Smooth muscle cell (in vitro differentiated cells): ENCODE measurements around the gene LRRC25. TPM values are rescaled to one million over a fixed set of nuclear protein-coding genes. Genes with fewer than 3 reads are reported as not detected.

Experiments used
- DNase-seq: peaks from one replicate; lab custom pipeline; 2025; ENCODE audit not compliant: unreplicated experiment; lab: John Stamatoyannopoulos, UW
- H2AFZ ChIP-seq: fragments of 200-600 bp; sonication (generic); 2 replicates; pipeline ENCODE4 v1.6.0; 2016; ENCODE audit warnings: antibody characterized with exemption, low read depth, mild to moderate bottlenecking
- H3F3A ChIP-seq: fragments of 200-600 bp; sonication (generic); 2 replicates; pipeline ENCODE4 v1.6.0; 2017; ENCODE audit warnings: antibody characterized with exemption, low read depth
- H3K27ac ChIP-seq: fragments of 200-600 bp; sonication (generic); 2 replicates; pipeline ENCODE4 v1.5.1; 2016; ENCODE audit warnings: low read depth, mild to moderate bottlenecking
- H3K27me3 ChIP-seq: fragments of 200-600 bp; sonication (generic); 2 replicates; pipeline ENCODE4 v1.6.1; 2016; ENCODE audit warnings: low read depth, mild to moderate bottlenecking
- H3K36me3 ChIP-seq: fragments of 200-600 bp; sonication (generic); 2 replicates; pipeline ENCODE4 v1.5.1; 2016; ENCODE audit warnings: low read depth
- H3K4me1 ChIP-seq: fragments of 200-600 bp; sonication (generic); 2 replicates; pipeline ENCODE4 v1.5.1; 2016; ENCODE audit warnings: low read depth
- H3K4me2 ChIP-seq: fragments of 200-600 bp; sonication (generic); 2 replicates; pipeline ENCODE4 v1.6.0; 2016; ENCODE audit warnings: mild to moderate bottlenecking
- H3K4me3 ChIP-seq: fragments of 200-600 bp; sonication (generic); 2 replicates; pipeline ENCODE4 v1.5.1; 2016; ENCODE audit warnings: mild to moderate bottlenecking
- H3K79me2 ChIP-seq: fragments of 200-600 bp; sonication (generic); 2 replicates; pipeline ENCODE4 v1.6.0; 2016; ENCODE audit warnings: low read depth, mild to moderate bottlenecking
- H3K9ac ChIP-seq: fragments of 200-600 bp; sonication (generic); 2 replicates; pipeline ENCODE4 v1.6.0; 2016; ENCODE audit warnings: low read depth
- H3K9me3 ChIP-seq: fragments of 200-600 bp; sonication (generic); replicated peaks from 2 replicates; pipeline ENCODE4 v1.5.1; 2016; ENCODE audit warnings: low read depth
- H4K20me1 ChIP-seq: fragments of 200-600 bp; sonication (generic); 2 replicates; pipeline ENCODE4 v1.6.0; 2016; ENCODE audit warnings: low read depth
- WGBS: methylation state at CpG from one replicate; pipeline ENCODE4 v1.1.7; 2016; ENCODE audit warnings: low lambda C conversion rate; 5-methylcytosine and 5-hydroxymethylcytosine counted together
- polyA plus RNA-seq: library from polyadenylated mRNA; unstranded; fragments of >200 nt; fragmentation: Nextera tagmentation; extraction: Ambion mirVana; gene quantifications from 2 replicates; pipeline ENCODE4 v1.2.1, GENCODE V29; 2016
- total RNA-seq: library from RNA; depleted of rRNA; stranded (reverse); fragments of >200 nt; gene quantifications from 2 replicates; pipeline ENCODE4 v1.2.3, GENCODE V29; 2014
- TF ChIP-seq, protein P1 (sequence below): fragments of 200-600 bp; sonication (generic); IDR thresholded peaks from 2 replicates; pipeline ENCODE4 v1.5.1; 2017; ENCODE audit warnings: borderline replicate concordance, mild to moderate bottlenecking, antibody characterized with exemption; ENCODE audit not compliant: insufficient read depth, poor library complexity, severe bottlenecking

The LRRC25 gene
- total and polyA plus RNA-seq, 2 experiments from 2014 or later = 0.34 TPM; not detected in 1

DNA sequence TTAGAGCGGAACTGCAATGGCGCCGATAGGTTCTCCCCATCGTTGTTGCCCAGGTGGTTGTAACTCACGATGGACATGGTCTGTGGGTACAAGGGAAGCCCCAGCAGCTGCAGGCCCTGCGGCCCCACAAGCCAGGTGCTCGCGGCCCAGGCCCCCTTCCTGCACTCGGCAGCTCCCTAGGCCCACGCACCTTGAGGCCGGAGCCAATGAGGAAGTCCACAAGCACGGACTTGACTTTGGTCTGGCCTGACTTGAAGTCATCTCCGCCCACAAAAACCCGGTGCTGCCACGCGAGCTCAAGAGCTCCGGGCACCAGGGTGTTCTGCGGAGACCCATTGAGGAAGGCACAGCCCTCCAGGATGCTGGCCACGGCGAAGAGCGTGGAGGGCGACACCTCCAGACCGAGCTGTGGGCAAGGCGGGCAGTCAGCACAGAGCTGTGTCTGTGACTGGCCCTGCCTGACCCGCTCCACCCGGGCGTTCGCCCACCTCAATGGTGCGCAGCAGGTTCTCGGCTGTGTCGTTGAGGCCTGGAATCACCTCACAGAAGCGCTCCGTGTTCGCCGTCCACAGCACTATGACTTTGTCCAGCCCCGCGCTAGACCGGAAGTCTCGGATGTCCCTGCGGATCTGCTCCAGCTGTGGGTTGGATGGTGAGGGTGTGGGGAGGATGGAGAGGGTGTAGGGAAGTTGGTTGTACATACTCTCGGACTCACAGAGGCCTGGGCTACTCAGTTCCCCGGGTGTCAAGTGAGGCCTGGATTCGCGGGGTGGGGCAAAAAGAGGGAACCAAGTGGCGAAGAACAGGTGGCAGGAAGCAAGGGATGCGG lies 38.6 kb upstream of the LRRC25 start:
- no peaks in the 10 kb centered on the region for H3K27me3 ChIP-seq
- peaks cover 14% of the 10 kb centered on the region for H4K20me1 ChIP-seq
- no peaks in the 10 kb centered on the region for H3K9me3 ChIP-seq
- H3K36me3 ChIP-seq = no peaks in the 10 kb centered on the region
- TF ChIP-seq, protein P1, sequence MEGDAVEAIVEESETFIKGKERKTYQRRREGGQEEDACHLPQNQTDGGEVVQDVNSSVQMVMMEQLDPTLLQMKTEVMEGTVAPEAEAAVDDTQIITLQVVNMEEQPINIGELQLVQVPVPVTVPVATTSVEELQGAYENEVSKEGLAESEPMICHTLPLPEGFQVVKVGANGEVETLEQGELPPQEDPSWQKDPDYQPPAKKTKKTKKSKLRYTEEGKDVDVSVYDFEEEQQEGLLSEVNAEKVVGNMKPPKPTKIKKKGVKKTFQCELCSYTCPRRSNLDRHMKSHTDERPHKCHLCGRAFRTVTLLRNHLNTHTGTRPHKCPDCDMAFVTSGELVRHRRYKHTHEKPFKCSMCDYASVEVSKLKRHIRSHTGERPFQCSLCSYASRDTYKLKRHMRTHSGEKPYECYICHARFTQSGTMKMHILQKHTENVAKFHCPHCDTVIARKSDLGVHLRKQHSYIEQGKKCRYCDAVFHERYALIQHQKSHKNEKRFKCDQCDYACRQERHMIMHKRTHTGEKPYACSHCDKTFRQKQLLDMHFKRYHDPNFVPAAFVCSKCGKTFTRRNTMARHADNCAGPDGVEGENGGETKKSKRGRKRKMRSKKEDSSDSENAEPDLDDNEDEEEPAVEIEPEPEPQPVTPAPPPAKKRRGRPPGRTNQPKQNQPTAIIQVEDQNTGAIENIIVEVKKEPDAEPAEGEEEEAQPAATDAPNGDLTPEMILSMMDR = no peak
- H3K9ac ChIP-seq = no peak overlapping the region
- peak overlapping the region; percentile 57 for H3K4me3 ChIP-seq
- H3F3A ChIP-seq = peaks cover 25% of the 10 kb centered on the region
- H3K27ac ChIP-seq = no peak overlapping the region
- peaks cover 36% of the 10 kb centered on the region for H3K4me1 ChIP-seq
- peak overlapping the region; percentile 91 for H3K4me2 ChIP-seq
- no peak overlapping the region for H2AFZ ChIP-seq
- WGBS = 94% methylated on average over 46 of the region's 46 CpGs
- no peak for DNase-seq
- H3K79me2 ChIP-seq = peaks cover 7% of the 10 kb centered on the region

DNA sequence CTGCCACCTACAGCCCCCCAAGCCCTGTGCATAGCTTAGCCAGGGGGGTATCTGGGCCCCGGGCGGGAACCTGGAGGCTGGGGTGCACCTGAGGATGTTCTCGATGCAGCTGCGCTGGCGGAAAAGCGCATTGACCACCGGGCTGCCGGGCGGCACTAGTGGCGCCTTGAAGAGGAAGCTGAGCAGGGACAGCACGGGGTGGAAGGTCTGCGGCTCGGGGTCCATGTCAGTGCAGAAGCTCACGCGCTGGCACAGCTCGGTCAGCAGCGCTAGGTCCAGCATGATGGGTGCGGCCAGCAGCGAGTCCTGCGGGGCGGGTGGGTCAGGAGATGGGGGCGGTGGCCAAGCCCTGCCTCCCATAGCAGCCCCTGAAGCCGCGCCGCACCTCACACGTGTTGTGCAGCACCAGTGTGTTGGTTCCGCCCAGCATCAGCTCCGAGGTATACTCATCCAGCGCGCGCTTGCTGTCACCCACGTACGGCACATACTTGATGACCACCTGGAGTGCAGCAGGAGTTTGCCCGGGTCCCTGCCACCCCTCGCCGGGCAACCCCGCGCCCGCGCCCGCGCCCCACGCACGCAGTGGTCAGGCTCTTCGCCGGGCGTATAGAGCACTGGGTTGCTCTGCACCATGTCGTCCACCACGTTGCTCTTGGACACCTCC lies 37.9 kb upstream of the LRRC25 start:
- Histone ChIP-seq H3K27me3 (no peaks in the 10 kb centered on the region), H4K20me1 (peaks cover 14% of the 10 kb centered on the region), H3K27ac (no peak overlapping the region), H3K4me1 (peaks cover 36% of the 10 kb centered on the region), H3K4me3 (no peak overlapping the region), H3K79me2 (peaks cover 7% of the 10 kb centered on the region), H3K9me3 (no peaks in the 10 kb centered on the region), H2AFZ (no peak overlapping the region), H3K36me3 (no peaks in the 10 kb centered on the region), H3K9ac (no peak overlapping the region), H3F3A (peaks cover 25% of the 10 kb centered on the region), H3K4me2 (no peak overlapping the region)
- 98% methylated on average over 33 of the region's 49 CpGs for WGBS
- TF ChIP-seq, protein P1 = no peak
- DNase-seq = no peak

DNA sequence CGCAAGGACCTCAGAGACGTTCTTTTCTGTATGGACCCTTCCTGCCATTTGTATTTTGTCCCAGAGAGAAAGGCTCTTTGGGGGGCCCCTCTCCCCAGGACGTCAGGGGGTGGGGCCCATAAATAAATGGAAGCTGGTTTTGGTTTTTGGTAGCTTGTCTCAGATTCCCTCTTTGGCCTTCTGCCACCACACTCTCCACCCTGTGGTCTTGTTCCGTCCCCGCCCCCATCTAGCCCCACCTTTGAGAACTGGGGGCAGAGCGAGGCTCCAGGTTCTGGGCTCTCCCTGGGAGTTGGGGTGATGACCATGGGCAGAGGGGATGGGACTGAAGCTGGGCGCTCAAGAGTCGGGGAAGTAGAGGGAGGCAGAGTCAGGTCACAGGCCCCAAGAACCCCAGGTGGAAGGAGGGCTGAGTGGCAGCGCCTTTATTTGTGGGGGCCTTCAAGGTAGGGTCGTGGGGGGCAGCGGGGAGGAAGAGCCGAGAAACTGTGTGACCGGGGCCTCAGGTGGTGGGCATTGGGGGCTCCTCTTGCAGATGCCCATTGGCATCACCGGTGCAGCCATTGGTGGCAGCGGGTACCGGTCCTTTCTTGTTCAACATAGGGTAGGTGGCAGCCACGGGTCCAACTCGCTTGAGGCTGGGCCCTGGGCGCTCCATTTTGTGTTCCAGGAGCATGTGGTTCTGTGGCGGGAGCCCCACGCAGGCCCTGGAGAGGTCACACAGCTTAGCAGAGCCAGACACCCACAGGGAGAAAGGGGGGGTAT lies 37.2 kb upstream of the LRRC25 start:
- Histone ChIP-seq H3K9me3 (no peaks in the 10 kb centered on the region), H3K36me3 (no peaks in the 10 kb centered on the region), H3K4me1 (peaks cover 39% of the 10 kb centered on the region), H2AFZ (no peak overlapping the region), H3K79me2 (peaks cover 7% of the 10 kb centered on the region), H3K27me3 (no peaks in the 10 kb centered on the region), H3K9ac (peak overlapping the region; percentile 62), H3K4me3 (peak overlapping the region; percentile 67), H3K27ac (peak overlapping the region; percentile 53), H3F3A (peaks cover 19% of the 10 kb centered on the region), H3K4me2 (peak overlapping the region; percentile 95), H4K20me1 (peaks cover 14% of the 10 kb centered on the region)
- WGBS = 88% methylated on average over 20 of the region's 21 CpGs
- TF ChIP-seq, protein P1 = no peak
- no peak for DNase-seq
